ENCODE results near the gene TOLLIP. TPM values are rescaled to one million over a fixed set of nuclear protein-coding genes. Genes with fewer than 3 reads are reported as not detected.

TOLLIP gene
- total and polyA plus RNA-seq, 2 of the 8 experiments (the other 6 are each of a cell fraction or from before 2014, with no cell fraction given): 23.7 to 34.7 TPM

DNA sequence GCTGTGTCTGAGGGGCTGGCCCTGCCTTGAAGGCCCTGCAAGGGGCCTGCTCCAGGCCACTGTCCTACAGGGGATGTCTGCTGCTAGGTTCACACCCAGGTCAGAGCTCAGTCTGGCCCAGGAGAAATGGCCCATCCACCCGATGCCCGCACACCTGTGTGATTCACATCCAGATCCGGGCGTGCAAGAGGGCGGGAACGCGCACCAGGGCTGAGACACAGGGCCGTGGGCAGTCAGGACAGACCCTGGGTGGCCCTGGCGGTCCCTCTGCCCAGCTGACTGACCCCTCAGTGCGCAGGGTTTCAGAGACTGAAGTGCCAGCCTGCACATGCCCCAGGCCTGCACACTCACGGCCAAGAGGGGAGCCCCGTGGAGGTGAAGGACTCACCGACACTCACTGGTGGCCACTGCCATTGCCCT is 7.4 kb downstream of the TOLLIP start:
- DNase-seq (ENCODE audit: low read depth in 1 of 2, low spot score in 2 of 2) (peak in 1 of 2 experiments; percentile 30), FAIRE-seq (no peak)
- POLR2A ChIA-PET (ENCODE audit: partially characterized antibody): no interaction called here
- H4K20me1 ChIP-seq (replicated peaks in 1 of 2; ENCODE audit: control insufficient read depth in 1 of 2, insufficient read depth in 2 of 2, low read length in 2 of 2): peaks cover 18 to 36% of the 10 kb centered on the region in 2 experiments
- CTCF ChIA-PET (ENCODE audit: partially characterized antibody): interaction anchor here (0.7 to 3.8 kb wide), 6 partner anchors 9 to 523 kb away, joined by 4 to 18 read pairs (median 4); no protein-coding TSS in a partner anchor
- no peaks in the 10 kb centered on the region for H3K23me2 ChIP-seq (ENCODE audit: low read depth, low read length)
- no peak for TF ChIP-seq ZNF274 (IDR thresholded peaks at IDR 0.05; ENCODE audit: borderline replicate concordance, extremely low read depth, low read length)
- no peak for TF ChIP-seq POLR2A (IDR thresholded peaks at IDR 0.05; ENCODE audit: control extremely low read depth in 1 of 2, low read depth in 2 of 2, low read length in 2 of 2)
- no peak for TF ChIP-seq CTBP2 (IDR thresholded peaks at IDR 0.05; ENCODE audit: borderline replicate concordance, insufficient read depth, insufficient read length, low read length)
- no peak for TF ChIP-seq NANOG (IDR thresholded peaks at IDR 0.05; ENCODE audit: insufficient read depth, low read depth, low read length, poor library complexity, severe bottlenecking)
- TF ChIP-seq, protein P1, sequence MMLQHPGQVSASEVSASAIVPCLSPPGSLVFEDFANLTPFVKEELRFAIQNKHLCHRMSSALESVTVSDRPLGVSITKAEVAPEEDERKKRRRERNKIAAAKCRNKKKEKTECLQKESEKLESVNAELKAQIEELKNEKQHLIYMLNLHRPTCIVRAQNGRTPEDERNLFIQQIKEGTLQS (IDR thresholded peaks at IDR 0.05; ENCODE audit: insufficient read depth, low read depth, low read length): no peak
- TF ChIP-seq, protein P2, sequence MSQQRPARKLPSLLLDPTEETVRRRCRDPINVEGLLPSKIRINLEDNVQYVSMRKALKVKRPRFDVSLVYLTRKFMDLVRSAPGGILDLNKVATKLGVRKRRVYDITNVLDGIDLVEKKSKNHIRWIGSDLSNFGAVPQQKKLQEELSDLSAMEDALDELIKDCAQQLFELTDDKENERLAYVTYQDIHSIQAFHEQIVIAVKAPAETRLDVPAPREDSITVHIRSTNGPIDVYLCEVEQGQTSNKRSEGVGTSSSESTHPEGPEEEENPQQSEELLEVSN (IDR thresholded peaks at IDR 0.05): no peak
- no peak for TF ChIP-seq SRF (IDR thresholded peaks at IDR 0.05; ENCODE audit: low read depth, low read length)
- no peak for TF ChIP-seq CBX8 (IDR thresholded peaks at IDR 0.05; ENCODE audit: borderline replicate concordance, low read depth, low read length)
- TF ChIP-seq ASH2L (IDR thresholded peaks at IDR 0.05; ENCODE audit: low read length): no peak
- TF ChIP-seq RAD21 (IDR thresholded peaks at IDR 0.05 in 1 of 2, conservative IDR thresholded peaks at IDR 0.05 in 1 of 2; ENCODE audit: low read depth in 2 of 2, low read length in 2 of 2): no peak
- no peak for TF ChIP-seq CREB1 (IDR thresholded peaks at IDR 0.05)
- no peak overlapping the region for H3K56ac ChIP-seq (replicated peaks; ENCODE audit: insufficient read length, low read depth, low read length)
- no peaks in the 10 kb centered on the region for H3K27me3 ChIP-seq (replicated peaks in 1 of 4; ENCODE audit: control insufficient read depth in 3 of 4, extremely low read depth in 1 of 4, insufficient read depth in 3 of 4, low read length in 3 of 4)
- peaks cover 3 to 74% of the 10 kb centered on the region in 2 experiments; a peak in 3 of 4 replicates for H3K79me2 ChIP-seq (ENCODE audit: control insufficient read depth in 1 of 2, insufficient read depth in 2 of 2, low read length in 2 of 2)
- H3K18ac ChIP-seq (ENCODE audit: extremely low read depth, low read length): no peak overlapping the region
- no peak overlapping the region for H3K9ac ChIP-seq (replicated peaks in 1 of 4; ENCODE audit: extremely low read depth in 1 of 4, low read depth in 3 of 4, low read length in 3 of 4)
- no peaks in the 10 kb centered on the region for H3K36me3 ChIP-seq (ENCODE audit: control insufficient read depth in 2 of 4, insufficient read depth in 4 of 4, low read length in 3 of 4)
- no peak overlapping the region for H3K14ac ChIP-seq (ENCODE audit: insufficient read length)
- H4K5ac ChIP-seq (ENCODE audit: insufficient read length, low read depth, low read length): no peak overlapping the region
- no peak overlapping the region for H2BK120ac ChIP-seq (replicated peaks; ENCODE audit: low read depth, low read length)
- H3K23ac ChIP-seq (ENCODE audit: insufficient read length): no peak overlapping the region
- H3K9me3 ChIP-seq (ENCODE audit: insufficient read depth in 2 of 2, low read depth in 1 of 2, low read length in 1 of 2): no peaks in the 10 kb centered on the region
- H3K4me1 ChIP-seq (replicated peaks in 1 of 4; ENCODE audit: control insufficient read depth in 3 of 4, insufficient read depth in 4 of 4, low read length in 3 of 4): peaks cover 0 to 9% (median 0%) of the 10 kb centered on the region in 4 experiments; a peak in 3 of 7 replicates
- no peak overlapping the region for H2BK20ac ChIP-seq (ENCODE audit: low read length)
- no peak overlapping the region for H2AK5ac ChIP-seq (ENCODE audit: low read depth, low read length)
- no peak overlapping the region for H2BK15ac ChIP-seq (ENCODE audit: low read length)
- 0 out of 2 replicates have a peak overlapping the region, but pooled peaks have one; percentile 24 for H2BK5ac ChIP-seq (ENCODE audit: low read depth, low read length)
- H4K91ac ChIP-seq (replicated peaks; ENCODE audit: insufficient read length, low read length): no peak overlapping the region
- no peak overlapping the region for H3K4ac ChIP-seq (replicated peaks; ENCODE audit: insufficient read length, low read depth, low read length)
- no peak overlapping the region for H2BK12ac ChIP-seq (ENCODE audit: low read depth, low read length)
- peaks cover 20% of the 10 kb centered on the region for H3K79me1 ChIP-seq (ENCODE audit: low read depth, low read length)
- no peak overlapping the region for H2AFZ ChIP-seq (ENCODE audit: low read length)
- H3K4me2 ChIP-seq (ENCODE audit: insufficient read depth in 1 of 2, low read depth in 2 of 2, low read length in 2 of 2): no peak overlapping the region
- no peak overlapping the region for H3K4me3 ChIP-seq (ENCODE audit: extremely low read depth in 1 of 4, insufficient read depth in 2 of 4, low read depth in 3 of 4, low read length in 4 of 4)
- 88% methylated on average over 13 of the region's 13 CpGs; no CpG with 5 or more reads in 1 of the 2 experiments for WGBS, 2 experiments (ENCODE audit: extremely low coverage in 1 of 2, insufficient coverage in 1 of 2, insufficient read length in 1 of 2, insufficient replicate concordance in 2 of 2, low coverage in 1 of 2, low lambda C conversion rate in 2 of 2, missing lambda C conversion rate in 1 of 2)
- H4K8ac ChIP-seq (ENCODE audit: extremely low read depth, insufficient read depth, low read length): no peak overlapping the region
- H3K27ac ChIP-seq (ENCODE audit: low read depth, low read length): no peak overlapping the region
